OCI-LY1 (cell line): ENCODE data around the gene CYLC2.

Experiments
- CTCF ChIP-seq: fragments of 200-600 bp; sonication (generic), shearing (Covaris generic); IDR thresholded peaks from 2 replicates; pipeline ENCODE4 v1.5.1; 2017; ENCODE audit warnings: mild to moderate bottlenecking, antibody characterized with exemption, low read length, moderate library complexity, mixed read lengths
- EZH2 ChIP-seq: fragments of 200-600 bp; sonication (generic), shearing (Covaris generic); IDR thresholded peaks from 2 replicates; pipeline ENCODE4 v1.8.0; 2017; ENCODE audit warnings: borderline replicate concordance, mixed run types, mild to moderate bottlenecking, antibody characterized with exemption, low read length, moderate library complexity, mixed read lengths

GRCh38 chr9:103041961-103042360 lies 46.8 kb downstream of the CYLC2 start:
- TF ChIP-seq CTCF (no peak), EZH2 (no peak)
